Measurements from ENCODE around the gene PTOV1. TPM values are rescaled to one million over a fixed set of nuclear protein-coding genes. Genes with fewer than 3 reads are reported as not detected.

Gene PTOV1
- total and polyA plus RNA-seq, 4 donors = 38.0 to 52.3 (median 41.3) TPM

DNA sequence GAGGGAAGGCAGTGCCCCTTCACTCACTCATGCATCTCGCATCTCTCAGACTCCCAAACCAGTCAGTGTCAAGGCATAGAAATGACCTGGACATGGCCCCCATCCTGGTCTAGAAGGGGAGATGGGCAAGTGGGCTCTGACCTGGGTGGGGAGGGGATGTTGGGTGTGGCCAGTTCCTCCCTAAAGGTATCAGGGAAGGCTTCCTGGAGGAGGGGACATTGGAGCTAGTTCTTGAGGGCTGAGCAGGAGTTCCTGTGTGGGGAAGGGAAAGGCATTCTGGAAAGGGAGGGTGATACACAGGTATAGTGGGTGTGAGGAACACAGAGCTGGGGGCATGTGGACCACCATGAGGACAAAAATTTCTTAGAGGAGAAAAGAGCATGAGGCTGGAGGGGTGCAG is 41.8 kb downstream of the PTOV1 start:
- Histone ChIP-seq H3K4me1 (ENCODE audit: control insufficient read depth in 4 of 4, insufficient read depth in 4 of 4, low read length in 3 of 4) (peaks cover 0 to 14% (median 5%) of the 10 kb centered on the region in 4 donors), H3K27ac (ENCODE audit: low read depth in 1 of 2, low read length in 2 of 2) (no peak overlapping the region), H3K27me3 (ENCODE audit: control insufficient read depth in 4 of 4, insufficient read depth in 4 of 4, low read length in 3 of 4) (no peaks in the 10 kb centered on the region), H3K4me3 (ENCODE audit: low read depth in 1 of 3, low read length in 3 of 3) (no peak overlapping the region), H3K9ac (ENCODE audit: low read depth in 1 of 2, low read length in 2 of 2) (no peak overlapping the region), H3K9me3 (ENCODE audit: control insufficient read depth in 4 of 4, low read length in 3 of 4) (no peaks in the 10 kb centered on the region), H3K36me3 (ENCODE audit: control insufficient read depth in 4 of 4, insufficient read depth in 3 of 4, low read depth in 1 of 4, low read length in 3 of 4) (peaks cover 0 to 4% (median 0%) of the 10 kb centered on the region in 4 donors)
- TF ChIP-seq REST (IDR thresholded peaks at IDR 0.05) (no peak), RXRA (IDR thresholded peaks at IDR 0.05) (no peak), GABPA (IDR thresholded peaks at IDR 0.05 in 1 of 2, conservative IDR thresholded peaks at IDR 0.05 in 1 of 2) (no peak)
- 94% methylated on average over 1 of the region's 1 CpG for WGBS
- no peak for DNase-seq (ENCODE audit: low spot score)

- TF ChIP-seq, protein P1, sequence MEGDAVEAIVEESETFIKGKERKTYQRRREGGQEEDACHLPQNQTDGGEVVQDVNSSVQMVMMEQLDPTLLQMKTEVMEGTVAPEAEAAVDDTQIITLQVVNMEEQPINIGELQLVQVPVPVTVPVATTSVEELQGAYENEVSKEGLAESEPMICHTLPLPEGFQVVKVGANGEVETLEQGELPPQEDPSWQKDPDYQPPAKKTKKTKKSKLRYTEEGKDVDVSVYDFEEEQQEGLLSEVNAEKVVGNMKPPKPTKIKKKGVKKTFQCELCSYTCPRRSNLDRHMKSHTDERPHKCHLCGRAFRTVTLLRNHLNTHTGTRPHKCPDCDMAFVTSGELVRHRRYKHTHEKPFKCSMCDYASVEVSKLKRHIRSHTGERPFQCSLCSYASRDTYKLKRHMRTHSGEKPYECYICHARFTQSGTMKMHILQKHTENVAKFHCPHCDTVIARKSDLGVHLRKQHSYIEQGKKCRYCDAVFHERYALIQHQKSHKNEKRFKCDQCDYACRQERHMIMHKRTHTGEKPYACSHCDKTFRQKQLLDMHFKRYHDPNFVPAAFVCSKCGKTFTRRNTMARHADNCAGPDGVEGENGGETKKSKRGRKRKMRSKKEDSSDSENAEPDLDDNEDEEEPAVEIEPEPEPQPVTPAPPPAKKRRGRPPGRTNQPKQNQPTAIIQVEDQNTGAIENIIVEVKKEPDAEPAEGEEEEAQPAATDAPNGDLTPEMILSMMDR (IDR thresholded peaks at IDR 0.05; ENCODE audit: low read depth, low read length, missing input control) = no peak
- TF ChIP-seq JUND (IDR thresholded peaks at IDR 0.05) = no peak
- H3K9ac ChIP-seq (ENCODE audit: low read depth in 1 of 2, low read length in 2 of 2) = no peak overlapping the region
- H3K4me1 ChIP-seq (ENCODE audit: control insufficient read depth in 4 of 4, insufficient read depth in 4 of 4, low read length in 3 of 4) = peaks cover 0 to 14% (median 5%) of the 10 kb centered on the region in 4 donors
- no peaks in the 10 kb centered on the region for H3K36me3 ChIP-seq (ENCODE audit: control insufficient read depth in 4 of 4, insufficient read depth in 3 of 4, low read depth in 1 of 4, low read length in 3 of 4)
- no peaks in the 10 kb centered on the region for H3K27me3 ChIP-seq (ENCODE audit: control insufficient read depth in 4 of 4, insufficient read depth in 4 of 4, low read length in 3 of 4)
- H3K9me3 ChIP-seq (ENCODE audit: control insufficient read depth in 4 of 4, low read length in 3 of 4) = no peaks in the 10 kb centered on the region
- WGBS = 96% methylated on average over 18 of the region's 18 CpGs
- no peak overlapping the region for H3K27ac ChIP-seq (ENCODE audit: low read depth in 1 of 2, low read length in 2 of 2)
- no peak for DNase-seq (ENCODE audit: low spot score)
- no peak overlapping the region for H3K4me3 ChIP-seq (ENCODE audit: low read depth in 1 of 3, low read length in 3 of 3)
Observed at GRCh38 chr19:49894011-49894664, 43.2 kb downstream of the PTOV1 start.

DNA sequence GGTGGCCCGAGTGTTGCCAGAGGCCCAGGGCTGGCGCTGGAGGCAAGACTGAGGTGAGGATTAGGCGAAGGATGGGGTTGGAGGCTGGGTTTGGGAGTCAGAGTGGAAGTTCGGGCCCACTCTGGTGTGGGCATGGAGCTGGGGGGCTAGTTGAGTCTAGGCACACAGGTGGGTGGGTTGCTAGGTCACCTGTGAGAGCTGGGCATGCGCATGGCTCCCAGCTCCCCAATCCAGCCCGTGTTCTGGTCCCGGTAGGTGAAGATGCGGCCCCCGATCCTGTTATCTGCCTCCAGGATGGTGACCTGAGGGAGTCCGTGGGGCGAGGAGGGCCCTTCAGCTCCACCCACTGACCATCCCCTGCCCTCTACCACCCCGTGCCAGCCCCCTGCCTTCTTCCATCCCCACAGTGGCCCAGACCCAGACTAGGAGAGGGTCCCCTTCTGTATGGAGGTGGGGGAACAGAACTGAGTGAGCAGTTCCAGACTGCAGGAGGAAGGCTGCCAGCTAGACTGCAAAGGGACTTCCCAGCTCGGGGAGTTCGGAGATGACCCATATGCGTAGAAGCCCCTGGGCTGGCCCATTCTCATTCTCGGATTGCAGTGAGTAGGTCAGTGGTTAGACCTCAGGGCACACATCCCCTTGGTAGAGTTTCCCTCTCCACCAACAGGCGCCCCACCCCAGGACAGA is 44.1 kb downstream of the PTOV1 start:
- WGBS = 90% methylated on average over 17 of the region's 17 CpGs
- Histone ChIP-seq H3K4me3 (ENCODE audit: low read depth in 1 of 3, low read length in 3 of 3) (no peak overlapping the region), H3K9ac (ENCODE audit: low read depth in 1 of 2, low read length in 2 of 2) (no peak overlapping the region), H3K27me3 (ENCODE audit: control insufficient read depth in 4 of 4, insufficient read depth in 4 of 4, low read length in 3 of 4) (no peaks in the 10 kb centered on the region), H3K9me3 (ENCODE audit: control insufficient read depth in 4 of 4, low read length in 3 of 4) (no peaks in the 10 kb centered on the region), H3K27ac (ENCODE audit: low read depth in 1 of 2, low read length in 2 of 2) (no peak overlapping the region), H3K36me3 (ENCODE audit: control insufficient read depth in 4 of 4, insufficient read depth in 3 of 4, low read depth in 1 of 4, low read length in 3 of 4) (no peaks in the 10 kb centered on the region), H3K4me1 (ENCODE audit: control insufficient read depth in 4 of 4, insufficient read depth in 4 of 4, low read length in 3 of 4) (peaks cover 0 to 9% (median 5%) of the 10 kb centered on the region in 4 donors)
- no peak for DNase-seq (ENCODE audit: low spot score)
- no peak for TF ChIP-seq EGR1 (IDR thresholded peaks at IDR 0.05; ENCODE audit: low read depth in 2 of 2)
- TF ChIP-seq HNF4A (conservative IDR thresholded peaks at IDR 0.05) = no peak
- no peak for TF ChIP-seq ZBTB33 (IDR thresholded peaks at IDR 0.05)
- TF ChIP-seq SP1 (IDR thresholded peaks at IDR 0.05) = no peak
- no peak for TF ChIP-seq FOXA2 (IDR thresholded peaks at IDR 0.05)
- no peak for TF ChIP-seq JUND (IDR thresholded peaks at IDR 0.05)
- no peak for TF ChIP-seq RAD21 (IDR thresholded peaks at IDR 0.05)
- TF ChIP-seq YY1 (IDR thresholded peaks at IDR 0.05) = no peak
- TF ChIP-seq RXRA (IDR thresholded peaks at IDR 0.05) = no peak
- TF ChIP-seq FOXA1 (IDR thresholded peaks at IDR 0.05) = no peak
- TF ChIP-seq REST (IDR thresholded peaks at IDR 0.05) = no peak
- no peak for TF ChIP-seq NR2F2 (IDR thresholded peaks at IDR 0.05)
- no peak for TF ChIP-seq ATF3 (IDR thresholded peaks at IDR 0.05)
